Stimulated activated CD4-positive, alpha-beta T cell treated with anti-CD3 and anti-CD28 coated beads, Interleukin-15, amount 100 ng/mL, for 48 hours (primary cell): ENCODE data around the gene ID3.
"Not testable (repeated sequence)": the region's sequence is repeated elsewhere in the genome, so short reads cannot be mapped to it uniquely, and the experiment has no call there.

ENCODE experiments used
- DNase-seq, 2 donors: peaks; one replicate each; pipeline ENCODE4 v3.0.0-alpha.2; 2020; ENCODE audit warnings: low read depth in 2 of 2

The ID3 gene

DNA sequence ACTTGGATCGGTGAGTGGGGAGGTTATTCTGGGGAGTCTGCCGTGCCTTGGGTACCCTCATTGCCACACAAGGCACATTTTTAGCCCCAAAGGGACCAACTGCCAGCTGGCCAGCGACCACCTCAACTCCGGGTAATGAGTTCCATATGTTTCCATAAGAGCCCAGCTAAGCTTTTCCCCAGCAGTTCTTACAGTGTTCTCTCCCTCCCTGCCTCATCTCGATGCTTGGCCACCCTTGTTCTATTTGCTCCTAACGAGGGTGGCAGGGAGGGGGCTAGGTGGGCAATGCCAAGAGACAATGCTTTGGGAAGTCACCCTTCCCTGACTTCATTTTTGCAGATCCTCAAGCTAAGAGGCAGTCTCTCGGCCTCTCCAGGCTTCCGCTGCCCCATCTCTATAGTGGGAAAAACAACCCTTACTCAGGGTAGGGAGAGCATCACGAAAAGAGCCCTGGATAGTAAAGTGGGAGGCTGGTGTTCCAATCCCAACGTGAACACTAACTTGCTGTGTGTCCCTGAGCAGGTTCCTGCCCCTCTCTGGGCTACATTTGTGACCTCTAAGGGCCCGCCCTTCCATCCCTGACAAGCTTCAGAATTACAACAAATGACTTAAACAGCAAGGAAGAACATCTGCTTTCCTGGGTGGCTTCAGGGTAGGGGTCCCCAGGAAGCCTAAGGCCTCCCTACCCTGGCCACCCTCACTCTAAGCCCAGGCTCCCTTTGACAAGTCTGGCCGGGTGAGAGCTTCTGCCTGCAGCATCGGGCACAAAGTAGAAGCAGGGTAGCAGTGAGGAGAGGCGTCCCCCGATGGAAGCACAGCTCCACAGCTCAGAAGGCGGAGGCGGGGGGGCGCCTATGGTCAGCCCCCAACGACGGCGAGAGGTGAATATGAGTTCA lies 5.8 kb downstream of the ID3 start:
- no peak for DNase-seq

- DNase-seq, result no peak
Measured at GRCh38 chr1:23551849-23552248, 7.5 kb downstream of the ID3 start.

GRCh38 chr1:23548704-23549143 lies 10.6 kb downstream of the ID3 start:
- DNase-seq, result no peak

DNA sequence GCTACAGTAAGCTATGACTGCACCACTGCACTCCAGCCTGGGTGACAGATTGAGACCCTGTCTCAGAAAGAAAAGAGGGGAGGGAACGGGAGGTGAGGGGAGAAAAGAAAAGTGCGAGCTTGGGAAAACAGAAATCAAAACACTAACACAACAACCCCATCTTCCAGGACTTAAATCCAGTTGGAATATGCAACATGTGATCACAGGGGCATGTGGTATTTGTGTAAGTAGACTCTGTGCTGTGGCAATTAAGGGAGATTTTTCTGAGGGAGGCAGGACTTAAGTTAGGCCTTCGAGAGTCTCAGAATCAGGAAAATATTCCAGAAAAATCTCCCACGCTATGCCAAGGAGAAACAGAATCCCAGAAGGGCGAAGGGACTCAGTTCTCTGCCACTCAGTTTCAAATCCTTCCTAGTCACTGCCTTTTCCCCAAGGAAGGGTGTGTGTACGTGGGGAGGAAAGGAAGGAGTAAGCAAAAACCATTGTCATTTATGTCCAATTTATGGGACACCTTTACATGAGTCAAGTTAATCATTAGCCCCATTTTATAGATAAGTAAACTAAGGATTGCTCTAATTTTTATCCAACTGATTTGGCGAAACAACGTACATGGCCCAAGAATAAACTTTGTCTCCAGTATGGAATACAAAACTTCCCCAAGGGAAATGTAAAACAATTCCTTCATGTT lies 12.3 kb downstream of the ID3 start:
- DNase-seq, result no peak

GRCh38 chr1:23545851-23546250 lies 13.4 kb downstream of the ID3 start:
- no peak for DNase-seq

- DNase-seq, result peak; percentile 57 to 67
Measured at GRCh38 chr1:23544444-23545389, 14.6 kb downstream of the ID3 start.

DNA sequence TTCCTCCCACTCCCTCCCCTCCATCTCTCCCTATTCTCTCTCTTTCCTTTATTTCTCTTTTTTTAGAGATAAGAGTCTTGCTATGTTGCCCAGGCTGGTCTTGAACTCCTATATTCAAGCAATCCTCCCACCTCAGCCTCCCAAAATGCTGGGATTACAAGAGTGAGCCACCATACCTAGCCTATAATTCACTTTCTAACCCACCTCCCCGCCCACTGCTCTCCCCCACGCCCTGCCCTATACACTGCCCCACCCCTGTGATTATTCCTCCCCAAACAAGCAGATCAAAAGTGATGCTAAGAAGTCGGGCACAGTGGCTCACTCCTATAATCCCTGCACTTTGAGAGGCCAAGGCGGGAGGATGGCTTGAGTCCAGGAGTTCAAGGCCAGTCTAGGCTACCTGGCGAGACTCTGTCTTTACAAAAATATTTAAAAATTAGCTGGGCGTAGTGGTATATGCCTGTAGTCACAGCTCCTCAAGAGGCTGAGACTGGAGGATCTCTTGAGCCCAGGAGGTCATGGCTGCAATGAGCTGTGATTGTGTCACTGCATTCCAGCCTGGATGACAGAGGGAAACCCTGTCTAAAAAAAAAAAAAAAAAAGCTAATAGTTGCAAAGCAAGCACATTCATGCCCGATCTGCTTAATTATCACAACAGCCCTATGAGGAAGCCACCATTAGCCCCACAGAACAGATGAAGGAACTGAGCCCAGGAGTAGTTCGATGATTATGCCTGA lies 15.4 kb downstream of the ID3 start:
- no peak for DNase-seq

DNA sequence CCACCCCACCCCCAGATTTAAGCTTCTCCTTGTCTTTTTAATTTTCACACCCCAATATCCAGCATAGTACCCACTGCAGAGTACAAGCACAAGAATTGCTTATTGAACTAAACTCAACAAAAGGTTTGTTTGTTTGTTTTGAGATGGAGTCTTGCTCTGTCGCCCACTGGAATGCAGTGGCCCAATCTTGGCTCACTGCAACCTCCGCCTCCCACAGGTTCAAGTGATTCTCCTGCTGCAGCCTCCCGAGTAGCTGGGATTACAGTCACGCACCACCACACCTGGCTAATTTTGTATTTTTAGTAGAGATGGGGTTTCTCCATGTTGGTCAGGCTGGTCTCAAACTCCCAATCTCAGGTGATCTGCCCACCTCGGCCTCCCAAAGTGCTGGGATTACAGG lies 16.4 kb downstream of the ID3 start:
- not testable (repeated sequence) for DNase-seq

GRCh38 chr1:23539698-23540266 lies 19.5 kb downstream of the ID3 start:
- peak; percentile 85 to 90 for DNase-seq

GRCh38 chr1:23537296-23537973 lies 21.9 kb downstream of the ID3 start:
- no peak for DNase-seq

DNA sequence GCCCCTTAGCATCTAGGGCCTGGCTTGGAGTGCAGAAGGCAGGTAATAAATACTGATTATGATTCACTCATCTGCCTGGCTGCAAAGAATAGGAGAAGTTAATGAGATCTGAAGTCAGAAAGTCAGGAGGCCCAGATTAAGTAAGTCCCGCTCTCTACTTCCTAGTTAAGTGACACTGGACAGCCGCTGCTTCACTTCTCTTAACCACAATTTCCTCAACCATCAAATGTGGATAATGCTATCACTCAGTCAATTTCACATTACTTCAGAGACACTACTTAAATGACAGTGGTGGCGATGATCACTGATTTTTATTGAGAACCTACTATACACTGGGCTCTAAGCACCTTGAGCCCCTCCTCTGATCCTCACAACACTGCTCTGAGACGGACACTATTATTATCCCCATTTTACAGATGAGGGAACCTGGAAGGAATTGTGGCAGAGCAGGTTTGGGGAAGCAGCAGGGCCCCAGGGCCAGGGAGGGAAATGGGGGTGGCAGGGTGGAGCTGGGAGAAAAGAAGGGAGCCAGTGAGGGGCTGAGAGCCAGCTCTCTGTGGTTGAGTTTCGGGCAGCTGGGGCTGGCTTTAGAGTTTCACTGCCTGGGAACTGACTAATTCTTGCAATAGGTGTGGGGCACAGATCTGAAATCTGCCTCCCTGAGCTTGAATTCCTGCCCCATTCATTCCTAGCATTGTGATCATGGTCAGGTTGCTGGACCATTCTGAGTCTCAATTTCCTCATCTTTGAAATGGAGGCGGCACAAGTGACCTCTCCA lies 25.9 kb downstream of the ID3 start:
- DNase-seq, result no peak

DNA sequence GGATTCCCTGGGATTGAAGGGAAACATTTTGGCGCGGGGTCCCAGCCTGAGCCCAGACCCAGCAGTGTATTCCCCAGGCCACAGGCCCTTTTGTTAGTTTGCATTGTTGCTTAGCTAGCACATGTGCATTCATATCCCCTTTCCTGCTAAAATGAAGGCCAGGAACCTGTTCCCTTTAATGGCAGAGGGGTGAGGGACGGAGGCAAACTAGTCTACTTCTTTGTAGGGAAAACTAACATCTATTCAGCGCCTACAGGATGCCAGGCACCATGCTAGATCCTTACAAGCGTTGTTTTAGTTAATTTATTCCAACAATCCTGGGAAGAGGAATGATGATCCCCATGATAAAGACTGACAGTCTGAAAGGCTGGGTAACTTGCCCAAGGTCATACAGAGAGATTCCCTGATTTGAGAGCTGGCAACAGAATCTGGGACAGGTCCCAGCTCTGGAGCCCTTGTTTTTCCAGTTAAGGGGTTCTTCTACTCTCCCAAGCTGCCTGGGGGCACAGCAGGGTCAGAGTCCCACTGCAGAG lies 27.7 kb downstream of the ID3 start:
- DNase-seq, result no peak

- peak; percentile 72 to 74 for DNase-seq
Measured at GRCh38 chr1:23530747-23531561, 28.3 kb downstream of the ID3 start, which contains the start of gene E2F2. Gene E2F2 (minus strand): TSS chr1:23531233. CDS start chr1:23530793, 440 bp downstream.

DNA sequence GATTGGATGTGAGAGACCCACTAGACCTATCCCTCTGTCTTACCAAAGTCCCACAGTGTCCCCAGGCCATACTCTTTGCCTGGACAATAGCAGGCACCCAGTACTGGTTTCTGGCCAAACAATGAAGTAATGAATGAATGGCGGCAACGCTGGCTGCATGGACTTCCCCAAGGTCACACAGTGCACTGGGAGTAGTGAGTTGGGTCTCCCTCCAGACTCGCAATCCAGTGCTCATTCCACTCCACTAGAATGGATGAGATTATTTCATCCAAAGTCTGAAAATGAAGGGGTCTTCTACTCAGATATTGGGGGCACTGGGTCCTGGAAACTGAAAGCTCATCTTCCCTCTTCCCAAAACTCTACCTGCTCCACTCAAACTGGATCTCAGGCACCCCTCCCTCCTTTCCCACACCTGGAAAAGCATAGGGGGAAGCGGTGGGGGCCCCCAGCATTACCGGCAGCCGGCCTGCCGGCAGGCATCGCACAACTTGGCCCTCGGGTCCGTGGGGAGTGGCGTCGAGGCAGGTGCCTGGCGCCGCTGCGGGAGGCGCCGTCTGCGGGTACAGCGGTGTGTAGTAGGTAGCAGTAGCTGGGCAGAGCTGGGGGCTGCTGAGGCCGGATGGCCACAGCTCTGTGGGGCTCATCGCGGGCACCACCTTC lies 29.1 kb downstream of the ID3 start:
- DNase-seq, result no peak

GRCh38 chr1:23529146-23530086 lies 29.9 kb downstream of the ID3 start:
- DNase-seq, result no peak

DNA sequence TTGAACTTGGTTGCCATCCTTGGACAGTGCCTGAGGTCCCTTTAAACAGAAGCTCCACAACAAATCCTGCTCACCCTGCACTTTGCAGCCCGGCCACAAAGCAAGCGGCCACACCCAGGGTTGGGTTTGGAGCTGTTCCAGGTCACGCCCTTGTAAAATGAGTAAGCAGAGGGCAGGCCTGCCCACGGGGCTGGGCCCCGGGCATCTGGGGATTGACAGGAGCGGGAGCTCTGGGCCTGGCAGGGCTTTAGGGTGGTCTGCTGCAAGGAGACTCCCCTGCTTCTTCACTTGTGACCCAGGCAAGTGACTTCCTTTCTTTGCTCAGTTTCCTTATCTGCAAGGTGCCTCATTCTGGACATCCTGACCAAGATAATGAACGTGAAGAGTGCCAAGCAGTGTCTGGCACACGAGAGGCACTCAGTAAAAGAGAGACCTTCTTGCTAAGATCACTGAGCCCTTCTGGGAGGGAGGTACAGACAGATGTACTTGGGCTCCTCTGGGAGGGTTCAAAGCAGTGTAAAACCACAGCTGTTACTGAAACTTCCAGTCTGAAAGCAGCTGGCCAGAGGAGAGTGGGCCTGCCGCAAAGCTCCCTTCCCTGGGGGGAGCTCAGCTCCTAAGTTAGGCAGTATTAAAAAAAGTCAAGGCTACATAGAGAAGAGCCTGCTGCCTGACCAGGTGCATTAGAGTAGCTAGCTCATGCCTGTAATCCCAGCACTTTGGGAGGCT lies 30.9 kb downstream of the ID3 start:
- peak; percentile 73 to 76 for DNase-seq
